ENCODE data around the gene TACC2.

GRCh38 chr10:122138831-122139625 is 150.1 kb downstream of the TACC2 start:
- TF ChIP-seq CTCF (IDR thresholded peaks at IDR 0.05) = no peak
- no peak for TF ChIP-seq POLR2A (IDR thresholded peaks at IDR 0.05)

Measured in lower leg skin (tissue), 3 donors.